A172 (cell line): ENCODE results near the gene TRPM8. TPM values are rescaled to one million over a fixed set of nuclear protein-coding genes. Genes with fewer than 3 reads are reported as not detected.

Experiments
- DNase-seq: peaks from one replicate; pipeline ENCODE4 v3.0.0-alpha.2; 2015; ENCODE audit warnings: low spot score
- total RNA-seq: library from RNA; depleted of rRNA; stranded (reverse); fragments of >200 nt; shearing (Covaris generic); gene quantifications from 2 replicates; pipeline ENCODE4 v1.2.3, GENCODE V29; 2014

The TRPM8 gene
- total RNA-seq, 1 experiment from 2014 or later: 2.4 TPM

DNA sequence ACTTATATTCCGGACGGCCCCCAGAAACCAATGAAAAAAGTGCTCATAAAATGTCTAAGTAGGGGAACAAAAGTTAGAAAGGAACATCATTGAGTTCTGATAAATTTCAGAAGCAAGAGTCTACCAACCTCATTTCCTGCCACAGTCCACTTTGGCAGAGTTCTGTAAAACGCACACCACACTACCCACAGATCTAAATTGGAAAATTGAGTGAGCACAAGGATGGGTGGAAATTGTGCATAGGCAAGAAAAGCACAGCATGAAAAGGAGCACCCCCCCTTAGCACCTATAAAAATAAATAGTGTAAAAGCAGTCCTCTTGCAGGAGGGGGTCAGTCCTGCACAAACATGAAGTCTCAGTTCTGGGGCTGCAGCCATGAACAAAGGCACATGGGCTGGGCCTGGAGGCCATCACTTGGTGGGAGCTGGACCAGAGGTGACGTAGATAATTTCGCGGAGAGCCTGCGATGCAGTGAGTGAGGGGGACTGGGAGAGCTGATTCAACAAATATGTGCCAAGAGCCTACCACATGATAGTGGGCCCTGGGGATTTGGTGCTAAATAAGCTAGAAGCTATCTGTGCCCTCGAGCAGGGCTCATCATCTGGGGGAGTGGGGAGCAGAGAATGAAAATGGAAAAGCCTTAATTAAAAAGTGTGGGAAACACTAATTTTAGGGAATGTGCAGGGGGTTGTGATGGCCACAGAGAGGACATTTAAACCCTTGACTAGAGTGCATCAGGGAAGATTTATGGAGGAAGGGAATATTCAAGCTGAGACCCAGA lies 84.4 kb downstream of the TRPM8 start:
- DNase-seq: no peak

DNA sequence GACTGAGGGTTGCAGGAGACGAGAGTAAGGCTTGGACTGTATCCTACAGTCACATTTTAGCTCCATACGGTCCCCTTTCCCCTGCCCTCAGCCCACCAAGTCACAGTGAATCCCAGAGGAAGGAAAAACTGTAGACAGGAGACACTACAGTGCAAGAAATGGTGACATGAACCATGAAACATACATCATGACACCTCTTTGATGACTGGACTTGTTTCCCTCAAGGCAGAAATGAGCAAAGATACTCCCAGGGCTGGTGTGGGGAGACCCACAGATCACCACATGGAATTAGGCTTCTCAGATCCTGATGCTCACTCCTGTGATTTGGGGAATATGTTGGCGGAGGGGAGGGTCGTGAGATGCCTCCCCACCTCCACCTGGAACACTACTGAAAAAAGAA lies 85.1 kb downstream of the TRPM8 start:
- DNase-seq: no peak

DNA sequence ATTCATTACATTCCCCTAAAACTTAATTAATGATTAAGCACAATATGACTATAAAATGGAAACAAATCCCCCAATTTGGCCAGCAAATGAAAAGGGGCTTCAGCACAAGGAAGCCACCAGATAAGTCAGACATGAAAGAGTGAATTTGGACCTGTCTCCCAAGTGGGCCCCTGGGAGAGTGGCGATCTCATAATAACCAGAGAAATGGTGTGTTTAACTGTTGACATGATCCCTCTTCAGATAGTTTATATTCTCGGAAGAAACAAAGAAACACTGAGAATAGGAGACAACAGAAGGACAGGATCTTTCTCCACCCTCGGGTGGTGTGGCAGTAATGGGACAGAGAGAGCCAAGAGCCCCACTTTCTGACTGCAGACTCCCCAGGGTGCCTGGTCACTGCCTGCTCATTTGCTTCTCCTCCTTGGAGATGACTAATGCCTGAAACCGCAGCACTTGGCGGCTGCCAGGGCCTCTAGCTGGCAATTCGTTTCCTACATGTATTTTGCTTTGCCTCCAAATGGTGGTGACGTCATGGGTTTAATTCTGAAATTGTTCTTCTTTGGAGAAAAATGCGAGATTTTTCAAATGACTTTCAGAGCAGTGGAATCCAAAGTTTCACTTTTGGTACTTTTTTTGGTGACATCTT lies 86.9 kb downstream of the TRPM8 start:
- peak; percentile 98 for DNase-seq

DNA sequence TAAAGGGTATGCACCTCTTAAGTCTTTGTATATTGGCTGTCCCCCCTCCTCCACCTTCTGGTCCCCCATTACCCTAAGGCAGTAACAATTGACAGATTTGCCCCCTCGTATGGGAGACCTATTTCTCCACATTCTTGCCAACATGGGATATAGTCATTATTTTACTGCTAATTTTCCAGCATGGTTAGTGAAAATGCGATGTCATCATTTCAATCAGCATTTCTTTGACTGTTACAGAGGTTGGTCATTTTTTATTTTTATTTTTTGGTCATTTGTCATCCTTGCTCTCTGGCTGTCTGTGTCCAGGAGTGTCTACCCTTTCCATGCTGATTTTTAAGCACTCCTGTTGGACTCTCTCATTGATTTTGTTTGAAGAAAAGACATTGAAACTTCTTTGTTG lies 88.0 kb downstream of the TRPM8 start:
- no peak for DNase-seq

DNA sequence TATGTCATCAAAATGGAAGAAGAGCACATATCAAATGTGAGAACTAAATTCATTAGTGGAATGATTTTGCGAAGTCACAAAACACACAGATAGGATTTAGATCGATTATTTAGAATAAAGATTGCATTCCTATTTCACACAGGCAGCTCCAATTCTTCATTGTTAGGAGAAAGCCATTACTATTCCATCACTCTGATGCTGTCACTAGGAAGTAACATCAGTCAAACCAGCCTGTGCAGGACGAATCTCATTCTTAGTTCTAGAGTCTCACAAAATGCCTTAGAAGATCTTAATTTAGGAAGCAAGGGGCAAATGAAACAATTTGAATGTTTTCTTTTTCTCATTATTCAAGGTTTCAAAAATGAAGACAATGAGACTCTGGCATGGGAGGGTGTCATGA lies 89.3 kb downstream of the TRPM8 start:
- no peak for DNase-seq

DNA sequence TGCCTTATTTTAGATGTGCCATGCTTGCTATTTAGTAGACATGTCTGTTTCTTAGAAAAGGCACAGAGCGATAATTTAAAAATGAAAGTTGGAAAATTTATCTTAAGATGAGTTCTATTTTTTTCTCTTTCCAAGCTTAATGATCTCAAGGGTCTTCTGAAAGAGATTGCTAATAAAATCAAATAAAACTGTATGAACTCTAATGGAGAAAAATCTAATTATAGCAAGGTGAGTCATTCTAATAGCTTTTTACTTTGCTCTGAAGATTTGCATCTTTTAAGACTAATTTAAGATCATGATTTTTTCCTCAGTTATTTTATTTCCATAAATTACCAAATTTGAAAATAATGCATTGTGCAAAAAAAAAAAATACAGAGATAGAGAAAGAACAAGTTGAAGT lies 97.3 kb downstream of the TRPM8 start:
- DNase-seq: no peak

DNA sequence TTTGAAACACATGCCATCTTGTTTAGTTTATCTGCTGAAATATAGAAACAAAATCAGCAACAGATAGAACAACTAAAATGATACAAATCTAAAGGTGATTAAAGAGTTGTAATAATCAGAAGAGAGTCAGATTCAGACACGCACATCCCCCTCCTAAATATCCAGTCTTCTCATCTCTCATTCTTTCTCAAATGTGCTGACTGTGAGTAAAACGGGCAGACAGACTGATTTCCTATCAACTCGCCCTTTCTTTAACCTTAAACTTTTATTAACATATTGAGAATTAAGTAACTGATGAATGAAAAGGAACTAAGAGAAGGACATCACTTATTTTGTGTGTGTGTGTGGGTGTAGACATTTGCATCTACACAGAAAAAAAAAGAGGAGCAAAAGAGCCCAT lies 98.7 kb downstream of the TRPM8 start:
- DNase-seq: no peak

DNA sequence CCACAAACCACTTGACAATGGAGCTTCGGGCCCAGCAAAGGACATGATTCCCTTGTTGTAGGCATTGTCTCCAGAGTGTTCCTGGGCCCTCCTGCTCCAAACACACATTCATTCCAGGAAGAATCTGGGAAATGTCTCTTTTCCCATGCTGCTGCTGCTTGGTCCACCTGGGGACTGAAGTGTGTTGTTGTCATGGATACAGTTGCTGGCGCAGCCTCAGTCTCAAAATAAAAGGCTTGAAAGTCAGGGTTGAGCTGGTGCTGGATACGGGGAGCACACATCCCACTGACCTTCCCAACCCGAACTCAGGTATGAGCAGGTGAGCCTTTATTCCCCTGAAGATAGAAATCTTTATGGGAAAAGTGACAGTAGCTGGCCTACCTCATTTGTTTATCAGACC lies 102.7 kb downstream of the TRPM8 start:
- no peak for DNase-seq

DNA sequence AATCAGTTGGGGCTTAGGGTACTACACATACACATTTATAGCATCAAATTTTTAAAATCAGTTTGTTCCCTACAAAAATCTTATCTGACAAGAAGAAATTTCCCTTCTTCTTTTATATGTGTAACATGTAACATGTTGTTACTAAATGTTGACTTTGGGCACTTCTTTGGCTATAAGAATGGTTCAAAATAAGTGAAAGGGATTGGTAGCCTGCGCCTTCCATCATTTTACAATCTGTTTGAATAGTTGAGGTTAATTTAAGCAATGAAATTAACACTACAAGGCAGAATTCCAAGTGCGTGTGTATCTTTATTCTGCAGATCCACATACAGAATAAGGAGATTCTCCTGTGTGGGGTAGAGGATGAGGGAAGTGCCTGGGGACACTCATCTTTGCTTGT lies 103.2 kb downstream of the TRPM8 start:
- no peak for DNase-seq

DNA sequence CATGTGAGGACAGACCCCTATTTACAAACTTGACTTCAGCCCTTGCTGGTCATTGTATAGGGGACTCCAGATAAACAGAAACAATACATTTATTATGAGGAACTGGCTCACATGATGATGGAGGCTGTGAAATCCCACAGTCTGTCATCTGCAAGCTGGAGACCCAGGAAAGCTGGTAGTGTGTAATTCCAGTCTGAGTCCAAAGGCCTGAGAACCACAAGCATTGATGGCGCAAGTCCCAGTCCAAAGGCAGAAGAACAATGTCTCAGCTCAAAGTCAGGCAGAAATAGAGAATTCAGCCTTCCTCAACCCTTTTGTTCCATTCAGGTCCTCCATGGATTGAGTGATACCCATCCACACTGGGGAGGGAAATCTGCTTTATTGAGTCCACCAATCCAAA lies 105.3 kb downstream of the TRPM8 start:
- DNase-seq: no peak

DNA sequence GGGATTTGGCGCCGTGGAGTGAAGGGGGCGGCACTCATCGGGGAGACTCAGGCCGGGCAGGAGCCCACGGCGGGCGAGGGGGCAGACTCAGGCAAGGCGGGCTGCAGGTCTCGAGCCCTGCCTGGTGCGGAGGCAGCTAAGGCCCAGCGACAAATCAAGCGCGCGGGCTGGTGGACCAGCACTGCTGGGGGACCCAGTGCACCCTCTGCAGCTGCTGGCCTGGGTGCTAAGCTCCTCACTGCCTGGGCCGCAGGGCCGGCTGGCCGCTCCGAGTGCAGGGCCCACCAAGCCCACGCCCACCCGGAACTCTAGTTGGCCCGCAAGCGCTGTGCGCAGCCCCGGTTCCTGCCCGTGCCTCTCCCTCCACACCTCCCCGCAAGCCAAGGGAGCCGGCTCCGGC lies 107.1 kb downstream of the TRPM8 start:
- DNase-seq: no peak

DNA sequence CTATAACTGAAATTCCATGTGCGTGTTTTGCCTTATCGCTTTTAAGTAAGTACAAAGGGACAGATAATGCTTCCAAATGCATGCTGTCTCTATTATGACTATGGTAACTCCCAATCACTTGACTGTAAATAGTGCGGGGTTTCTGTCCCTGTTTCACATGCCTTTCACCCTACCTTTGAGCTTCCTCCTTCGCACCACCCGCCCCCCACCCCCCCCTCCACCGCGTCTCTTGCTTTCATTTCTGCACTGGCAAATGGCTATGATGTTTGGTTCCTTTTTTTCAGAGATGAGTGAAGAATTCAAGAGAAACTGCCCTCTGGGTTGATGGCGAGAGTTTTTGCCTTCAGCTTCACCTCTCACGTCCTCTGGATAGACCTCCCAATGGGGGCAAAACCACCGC lies 108.3 kb downstream of the TRPM8 start:
- DNase-seq: no peak

DNA sequence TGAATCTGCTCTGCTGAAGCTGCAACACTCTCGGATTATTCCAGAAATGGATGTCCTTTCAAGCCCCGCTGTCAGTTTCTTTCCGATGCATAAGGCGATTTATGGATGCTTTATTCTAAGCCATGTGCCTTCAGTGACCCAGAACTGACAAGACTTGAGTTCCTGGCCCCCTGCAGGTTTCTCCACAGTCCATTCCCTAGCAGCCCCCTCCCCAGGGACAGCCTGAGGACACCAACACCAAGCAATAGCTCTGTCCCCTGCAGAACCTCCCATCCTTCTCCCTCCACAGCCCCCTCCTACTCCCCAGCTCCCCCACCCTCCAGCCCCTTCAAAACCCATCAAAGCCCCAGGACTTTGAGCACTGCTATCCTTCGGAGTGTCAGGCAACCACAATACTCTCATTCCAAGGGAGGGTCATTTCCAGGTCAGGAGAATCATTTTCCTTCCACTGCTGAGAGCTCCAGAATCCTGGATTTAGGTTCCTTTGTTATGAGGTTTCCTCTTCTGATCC lies 108.8 kb downstream of the TRPM8 start:
- peak; percentile 27 for DNase-seq

DNA sequence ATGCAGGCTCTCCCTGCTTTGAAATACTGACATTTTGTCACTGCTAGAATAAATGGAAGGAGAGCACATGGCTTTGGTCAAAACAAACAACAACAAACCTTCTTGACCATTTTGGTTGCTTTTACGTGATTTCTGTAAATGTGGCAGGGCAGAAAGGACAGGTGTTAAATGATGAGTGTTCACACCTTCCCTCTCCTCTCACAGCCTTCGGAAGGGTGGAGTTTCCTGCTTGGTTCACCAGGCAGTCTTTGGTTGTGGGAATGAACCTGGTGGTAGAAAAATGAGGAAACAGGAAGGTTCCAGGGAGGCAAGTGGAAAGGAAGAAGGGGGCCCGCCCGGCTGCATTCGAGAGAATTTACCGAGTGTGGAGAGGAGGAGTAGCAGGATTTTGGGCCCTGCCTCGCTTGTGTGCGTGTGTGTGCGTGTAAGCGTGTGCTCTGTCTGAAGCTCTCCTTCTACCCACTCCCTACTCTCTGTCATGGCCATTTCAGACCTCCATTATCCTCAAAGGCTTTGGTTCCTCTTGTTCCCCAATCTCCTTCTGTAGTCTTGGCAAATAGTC lies 109.6 kb downstream of the TRPM8 start:
- DNase-seq: no peak

DNA sequence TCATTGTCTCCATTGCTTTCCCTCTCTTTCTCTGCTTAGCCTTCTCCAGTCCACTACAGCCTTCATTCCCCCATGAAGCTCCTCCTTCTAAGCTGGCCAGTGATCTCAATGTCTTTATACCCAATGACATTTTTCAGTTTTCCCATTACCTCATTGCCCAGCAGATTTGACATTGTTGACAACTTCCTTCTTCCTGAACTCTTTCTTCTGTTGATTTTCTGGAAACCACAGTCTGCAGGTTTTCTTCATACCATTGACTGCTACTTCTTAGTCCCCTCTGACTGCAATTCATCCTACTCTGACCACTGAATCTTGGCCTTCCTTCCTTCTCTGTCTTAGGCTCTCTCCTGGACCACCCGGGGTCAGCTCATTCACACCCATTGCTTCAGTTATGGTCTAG lies 110.5 kb downstream of the TRPM8 start:
- DNase-seq: no peak

DNA sequence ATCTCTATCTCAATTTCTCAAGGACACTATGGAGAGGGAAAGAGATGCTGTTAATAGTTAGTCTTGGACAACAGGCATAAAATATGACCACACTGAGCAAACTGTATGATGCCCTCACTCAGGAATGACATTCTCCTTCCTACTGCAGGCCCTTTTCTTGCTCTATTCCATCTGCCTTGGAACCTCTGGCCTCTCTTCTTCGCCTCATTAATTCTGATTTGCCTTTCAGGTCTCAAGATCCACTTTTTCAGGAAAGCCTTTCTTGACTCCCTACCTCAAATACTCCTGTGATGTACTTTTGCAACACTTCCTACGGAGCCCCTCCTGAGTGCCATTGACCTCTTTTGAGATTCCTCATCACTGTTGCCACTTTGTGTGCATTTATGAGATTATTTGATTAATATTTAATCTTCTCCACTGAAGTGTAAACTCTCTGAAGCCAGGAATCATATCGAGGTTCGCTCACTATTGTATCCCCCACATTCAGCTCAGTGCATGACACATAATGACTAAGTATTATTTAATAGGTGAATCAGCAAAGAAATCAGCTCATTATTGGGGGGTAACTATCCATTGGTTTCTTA lies 112.1 kb downstream of the TRPM8 start:
- DNase-seq: no peak

DNA sequence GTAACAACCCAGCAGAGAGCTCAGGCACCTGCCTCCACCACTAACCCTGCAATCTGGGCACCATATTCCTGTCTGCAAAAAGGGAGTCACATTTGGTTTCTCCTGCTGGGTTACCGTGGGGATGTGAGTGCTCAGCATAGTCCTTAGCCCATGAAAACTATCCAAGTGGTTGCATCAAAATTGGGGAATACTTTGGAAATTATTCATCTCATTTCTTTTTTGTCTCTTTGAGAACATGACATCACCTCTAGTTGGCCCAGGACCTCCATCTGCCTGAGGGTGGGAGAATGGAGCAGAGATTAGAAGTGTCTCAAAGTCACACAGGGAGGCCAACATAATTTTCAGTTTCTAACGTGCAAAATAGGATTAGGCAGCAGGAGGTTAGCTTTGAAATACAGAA lies 114.0 kb downstream of the TRPM8 start:
- DNase-seq: no peak

DNA sequence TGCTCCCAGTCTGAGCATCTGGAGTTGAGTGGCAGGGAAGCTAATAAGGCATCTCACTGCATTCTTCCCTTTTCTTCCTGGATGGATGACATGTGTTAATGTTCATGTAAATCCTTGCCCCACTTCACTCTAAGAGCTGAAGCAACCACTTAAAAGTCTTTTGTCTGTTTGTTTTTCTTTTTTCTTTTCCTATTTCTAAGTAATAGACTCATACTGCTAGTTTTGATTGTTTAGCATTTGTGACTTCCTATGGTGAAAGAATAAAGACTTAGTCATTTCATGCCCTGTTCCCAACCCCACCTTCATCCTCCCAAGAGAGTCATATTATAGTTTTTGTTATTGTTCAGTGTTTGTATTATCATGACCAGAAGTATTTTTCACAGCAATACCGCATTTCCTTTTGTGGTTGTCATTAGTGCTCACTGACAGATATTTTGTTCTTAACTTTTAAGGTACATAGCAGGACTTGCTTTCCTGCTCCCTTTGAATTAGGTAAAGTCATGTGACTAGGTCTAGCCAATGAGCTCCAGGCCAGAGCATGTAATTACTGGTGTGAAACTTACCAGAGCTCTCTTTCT lies 115.2 kb downstream of the TRPM8 start:
- DNase-seq: peak; percentile 59

DNA sequence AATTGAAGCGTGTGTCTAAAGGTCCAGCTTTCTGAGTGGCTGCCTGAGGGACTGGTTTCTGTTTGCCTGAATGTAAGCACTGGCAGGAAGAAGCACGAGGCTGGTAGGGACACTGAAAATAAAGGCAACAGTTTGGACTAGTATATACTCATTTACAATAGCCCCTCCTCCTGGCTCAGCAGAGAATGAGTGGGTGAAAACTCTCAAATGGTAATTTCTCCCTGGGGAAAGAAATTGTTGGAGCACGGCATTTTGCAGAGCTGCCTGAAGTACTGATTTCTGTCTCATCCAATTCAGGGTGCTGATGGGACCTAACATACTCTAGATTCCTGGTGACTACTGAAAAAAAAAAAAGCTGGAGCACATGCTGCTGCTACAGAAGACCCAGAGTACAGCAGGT lies 116.0 kb downstream of the TRPM8 start:
- DNase-seq: no peak

DNA sequence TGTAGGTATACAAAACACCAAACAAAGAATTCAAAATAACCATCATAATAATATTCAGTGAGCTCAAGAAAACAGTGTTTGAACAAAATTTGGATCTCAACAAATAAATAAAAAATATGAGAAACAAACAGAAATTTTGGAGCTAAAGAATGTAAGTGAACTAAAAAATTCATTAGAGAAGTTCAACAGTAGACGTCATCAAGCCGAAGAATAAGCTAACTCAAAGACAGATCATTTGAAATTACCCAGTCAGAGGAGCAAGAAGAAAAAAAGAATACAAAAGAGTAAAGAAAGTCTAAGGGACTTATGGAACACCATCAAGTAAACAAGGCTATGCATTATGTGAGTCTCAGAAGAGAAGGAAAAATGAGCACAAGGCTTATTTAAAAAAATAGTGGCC lies 116.7 kb downstream of the TRPM8 start:
- DNase-seq: no peak

DNA sequence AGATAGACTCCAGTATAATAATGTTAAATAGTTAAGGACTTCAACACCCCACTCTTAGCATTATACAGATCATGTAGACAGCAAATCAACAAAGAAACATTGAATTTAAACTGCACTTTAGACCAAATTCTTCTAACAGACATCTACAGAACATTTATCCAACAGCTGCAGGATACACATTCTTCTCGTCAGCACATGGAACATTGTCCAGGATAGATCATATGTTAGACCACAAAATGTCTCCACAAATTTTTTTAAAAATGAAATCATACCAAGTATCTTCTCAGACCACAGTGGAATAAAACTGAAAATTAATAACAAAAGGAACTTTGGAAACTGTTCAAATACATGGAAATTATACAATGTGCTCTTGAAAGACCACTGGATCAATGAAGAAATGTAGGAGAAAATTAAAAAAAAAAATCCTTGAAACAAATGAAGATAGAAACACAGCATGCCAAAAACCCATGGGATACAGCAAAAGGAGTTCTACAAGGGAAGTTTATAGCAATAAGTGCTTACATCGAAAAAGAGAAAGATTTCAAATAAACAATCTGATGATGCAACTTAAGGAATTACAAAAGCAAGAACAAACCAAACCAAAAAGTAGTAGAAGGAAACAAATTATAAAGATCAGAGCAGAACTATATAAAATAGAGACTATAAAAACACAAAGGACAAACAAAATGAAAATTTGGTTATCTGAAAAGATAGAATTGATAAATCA lies 121.1 kb downstream of the TRPM8 start:
- DNase-seq: no peak

DNA sequence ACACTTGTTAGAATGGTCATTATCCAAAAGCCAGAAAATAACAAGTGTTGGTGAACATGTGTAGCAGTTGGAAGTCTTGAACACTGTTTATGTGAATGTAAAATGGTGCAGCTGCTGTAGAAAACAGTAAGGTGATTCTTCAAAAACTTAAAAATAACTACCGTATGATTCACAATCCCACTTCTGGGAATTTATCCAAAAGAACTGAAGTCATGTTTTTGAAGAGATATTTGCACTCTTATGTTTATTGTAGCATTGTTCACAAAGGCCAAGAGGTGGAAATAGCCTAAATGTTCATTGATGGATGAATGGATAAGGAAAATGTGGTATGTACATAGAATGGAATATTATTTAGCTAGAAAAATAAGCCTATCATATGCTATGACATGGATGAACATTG lies 127.0 kb downstream of the TRPM8 start:
- DNase-seq: peak; percentile 88
